H54 (cell line): ENCODE measurements around the gene NXN.
"Not testable (repeated sequence)": the region's sequence is repeated elsewhere in the genome, so short reads cannot be mapped to it uniquely, and the experiment has no call there.

Experiments
- DNase-seq: peaks from one replicate; pipeline ENCODE4 v3.0.0; 2011; ENCODE audit warnings: low spot score, mixed read lengths; ENCODE audit not compliant: insufficient read length
- FAIRE-seq: peaks from 3 replicates; lab custom pipeline; 2011; peaks lifted over from hg19 to GRCh38; lab: Jason Lieb, UNC
- POLR2A ChIP-seq: IDR thresholded peaks from 2 replicates; pipeline ENCODE4 v1.6.1; 2011; ENCODE audit warnings: low read depth, mild to moderate bottlenecking, low read length

The NXN gene

DNA sequence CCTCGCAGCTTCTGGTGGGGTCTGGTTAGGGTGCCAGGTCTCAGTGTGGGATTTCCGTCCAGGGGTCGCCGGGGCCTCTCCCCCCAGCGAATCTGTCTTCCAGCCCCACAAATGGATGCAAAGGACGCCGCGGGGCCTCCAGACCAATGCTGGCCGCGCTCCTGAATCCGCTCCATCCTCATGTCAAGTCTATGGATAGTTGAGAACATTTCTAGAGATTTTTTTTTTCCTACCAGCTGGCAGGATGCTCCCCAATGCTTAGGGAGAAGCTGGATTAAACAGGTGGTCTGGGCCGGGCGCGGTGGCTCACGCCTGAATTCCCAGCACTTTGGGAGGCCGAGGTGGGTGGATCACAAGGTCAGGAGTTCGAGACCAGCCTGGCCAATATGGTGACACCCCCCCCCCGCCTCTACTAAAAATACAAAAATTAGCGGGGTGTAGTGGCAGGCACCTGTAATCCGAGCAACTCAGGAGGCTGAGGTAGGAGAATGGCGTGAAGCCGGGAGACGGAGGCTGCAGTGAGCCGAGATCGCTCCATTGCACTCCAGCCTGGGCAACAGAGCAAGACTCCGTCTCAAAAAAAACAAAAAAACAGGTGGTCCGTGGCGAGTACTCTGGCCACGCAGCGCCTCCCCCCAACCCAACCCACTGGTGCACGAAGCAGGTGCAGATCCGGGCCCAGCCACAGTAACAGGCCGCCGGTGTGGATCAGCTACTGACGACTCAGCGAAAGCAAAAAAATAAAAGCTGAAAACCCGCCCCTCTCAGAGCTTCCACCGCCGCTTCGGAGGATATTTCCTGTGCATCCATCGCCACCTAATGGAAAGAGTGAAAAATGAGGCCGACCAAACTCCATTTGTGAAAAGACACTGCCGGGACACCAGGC is 1.1 kb upstream of the NXN start:
- peak; percentile 65 for FAIRE-seq
- peak; percentile 70 for DNase-seq
- no peak for TF ChIP-seq POLR2A

DNA sequence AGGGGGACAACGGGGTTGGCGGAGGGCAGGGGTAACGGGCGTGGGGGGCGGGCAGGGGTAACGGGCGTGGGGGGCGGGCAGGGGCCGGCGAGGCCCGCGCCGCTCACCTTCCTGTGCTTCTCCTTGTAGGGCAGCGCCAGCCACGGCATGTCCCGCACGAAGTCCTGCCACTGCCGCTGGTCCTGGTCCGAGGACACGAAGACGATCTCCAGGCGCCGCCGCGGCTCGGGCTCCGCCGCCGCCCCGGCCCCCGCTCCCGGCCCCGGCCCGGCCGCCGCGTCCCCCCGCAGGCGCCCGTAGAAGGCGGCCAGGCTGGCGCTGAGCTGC is 401 bp downstream of the NXN start:
- DNase-seq: no peak
- no peak for FAIRE-seq
- TF ChIP-seq POLR2A: no peak

DNA sequence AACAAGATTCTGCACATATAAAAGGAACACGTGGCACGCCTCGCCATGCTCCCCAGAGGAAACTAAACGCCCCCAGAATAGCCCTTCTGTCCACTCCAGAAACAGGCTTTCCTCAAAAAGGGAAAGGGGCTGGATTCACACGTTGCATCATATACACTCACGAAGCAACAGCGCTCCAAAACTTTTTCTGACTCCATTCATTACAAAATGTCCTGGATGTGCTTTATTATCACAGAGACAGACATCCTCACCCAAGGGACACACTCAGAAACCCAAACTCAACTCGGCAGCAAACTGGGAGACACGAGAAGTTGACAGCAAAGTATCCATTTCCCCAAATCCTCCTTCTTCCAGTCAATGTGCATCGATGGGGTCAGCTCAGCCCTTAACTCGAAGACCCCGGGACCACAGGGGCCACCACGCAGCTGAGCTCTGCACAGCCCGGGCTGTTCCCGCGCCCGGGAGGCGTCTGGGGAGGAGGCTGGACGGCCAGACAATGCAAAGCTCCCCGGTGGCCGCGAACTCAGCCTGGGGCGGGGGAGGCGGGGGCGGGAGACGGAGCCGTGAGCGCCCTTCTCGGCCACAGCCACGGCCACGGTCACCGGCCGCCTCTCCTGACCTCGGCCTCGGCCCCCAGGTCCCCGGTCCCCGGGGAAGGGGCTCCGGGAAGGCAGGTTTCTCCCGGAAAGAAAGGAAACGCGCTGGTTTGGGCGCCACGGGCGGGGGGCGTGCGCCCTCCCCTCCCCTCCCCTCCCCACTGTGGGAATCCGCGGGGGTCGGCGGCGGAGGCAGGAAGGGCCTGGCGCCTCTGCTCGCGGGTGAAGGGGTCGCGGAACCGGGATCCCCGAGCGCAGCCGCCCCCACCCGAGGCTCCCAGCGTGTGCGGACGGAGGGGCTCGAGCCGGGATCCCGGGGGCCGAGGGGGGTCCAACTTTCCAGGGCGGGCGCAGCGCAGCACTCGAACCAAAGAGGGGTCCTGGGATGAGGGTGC is 1.2 kb downstream of the NXN start:
- no peak for DNase-seq
- FAIRE-seq: no peak
- no peak for TF ChIP-seq POLR2A

DNA sequence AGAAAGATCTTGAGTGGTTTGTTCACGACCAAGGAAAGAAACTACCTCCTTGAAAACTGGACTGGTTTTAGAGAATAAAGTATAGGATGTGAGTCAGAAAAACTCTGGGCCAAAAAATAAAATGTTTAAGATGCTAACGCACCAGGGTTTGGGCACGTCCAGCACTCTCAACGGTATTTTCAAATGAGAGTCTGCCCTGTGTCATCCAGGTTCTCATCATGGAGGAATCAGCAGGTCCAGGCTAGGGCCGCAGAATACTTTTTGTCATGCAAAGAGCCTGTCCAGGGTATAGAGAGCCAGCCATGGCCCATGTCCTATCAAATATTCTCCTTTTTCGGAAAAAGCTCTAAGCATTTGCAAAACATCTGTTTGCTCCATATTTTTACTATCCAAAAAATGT is 2.4 kb downstream of the NXN start:
- no peak for TF ChIP-seq POLR2A
- FAIRE-seq (no peak), DNase-seq (no peak)

DNA sequence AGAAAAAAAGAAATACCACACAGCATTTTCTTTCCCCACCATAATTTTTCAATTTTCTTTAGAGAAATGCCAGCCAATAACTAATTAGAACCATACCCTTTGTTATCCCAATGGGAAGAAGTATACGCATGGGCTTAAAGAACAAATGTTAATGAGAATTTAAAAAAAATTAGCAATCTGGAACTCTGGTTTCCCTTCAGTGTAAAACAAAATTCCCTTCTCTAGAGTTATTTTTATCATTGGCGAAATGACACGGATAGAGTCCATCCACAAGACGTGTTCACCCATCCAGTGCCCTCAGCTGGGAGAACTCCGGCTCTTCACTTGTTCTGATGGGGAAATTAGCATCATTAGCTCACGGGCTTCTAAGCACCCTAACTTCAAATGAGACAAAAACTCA is 3.3 kb downstream of the NXN start:
- DNase-seq (no peak), FAIRE-seq (no peak)
- TF ChIP-seq POLR2A: no peak

DNA sequence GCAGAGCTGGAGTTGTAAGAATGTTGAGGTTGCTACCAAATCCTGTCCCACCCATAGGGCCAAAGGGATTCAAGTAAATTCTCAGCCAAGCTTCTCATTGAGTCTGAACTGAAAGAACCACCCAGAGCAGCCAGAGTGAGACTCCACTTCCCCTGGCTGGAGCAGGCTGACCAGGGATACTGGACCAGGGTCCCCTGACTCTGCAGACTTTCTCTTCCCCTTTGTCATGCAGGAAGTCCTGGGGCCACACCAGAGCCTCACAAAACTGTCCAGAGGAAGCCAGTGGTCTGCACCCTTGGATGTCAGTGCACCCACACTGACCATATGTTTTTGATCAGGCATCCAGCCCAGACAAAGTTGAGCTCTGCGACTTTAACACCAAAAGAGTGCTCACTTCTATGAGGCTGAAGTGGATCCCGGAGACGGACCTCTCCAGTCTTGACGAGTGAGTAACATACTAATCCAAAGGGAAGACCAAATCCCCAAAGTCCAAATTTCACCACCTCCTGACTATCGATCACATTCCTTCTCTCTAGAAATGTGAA is 4.1 kb downstream of the NXN start:
- no peak for DNase-seq
- TF ChIP-seq POLR2A: no peak
- no peak for FAIRE-seq

DNA sequence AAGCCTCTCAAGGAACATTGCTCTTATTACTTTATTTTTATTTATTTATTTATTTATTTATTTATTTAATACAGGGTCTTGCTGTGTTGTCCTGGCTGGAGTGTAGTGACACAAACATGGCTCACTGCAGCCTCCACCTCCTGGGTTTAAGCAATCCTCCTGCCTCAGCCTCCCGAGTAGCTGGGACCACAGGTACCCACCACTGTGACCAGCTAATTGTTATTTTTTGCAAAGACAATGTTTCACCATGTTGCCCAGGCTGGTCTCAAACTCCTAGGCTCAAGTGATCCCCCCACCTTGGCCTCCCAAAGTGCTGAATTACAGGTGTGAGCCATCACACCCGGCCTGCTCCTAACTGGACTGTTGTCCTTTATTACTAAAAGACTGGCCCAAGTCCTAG is 4.8 kb downstream of the NXN start:
- not testable (repeated sequence) for FAIRE-seq, DNase-seq

DNA sequence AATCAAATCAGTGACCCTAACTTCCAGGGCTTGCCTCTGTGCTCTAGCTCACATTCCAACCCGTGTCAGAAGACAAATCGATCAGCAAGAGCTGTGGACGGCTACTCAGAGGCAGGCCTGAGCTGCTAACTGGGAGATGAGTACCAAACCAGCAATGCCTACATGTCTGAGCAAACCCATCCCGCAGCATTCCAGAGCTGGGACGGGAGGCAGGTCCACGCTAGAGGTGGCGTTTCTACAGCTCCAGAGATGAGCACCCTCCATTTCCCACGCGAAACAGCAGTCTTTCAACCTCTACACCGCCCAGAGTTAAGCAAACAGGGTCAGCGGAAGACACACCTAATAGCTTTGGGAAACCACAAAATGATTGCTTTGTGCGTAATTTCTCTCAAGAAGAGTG is 6.5 kb downstream of the NXN start:
- no peak for TF ChIP-seq POLR2A
- DNase-seq (no peak), FAIRE-seq (no peak)

DNA sequence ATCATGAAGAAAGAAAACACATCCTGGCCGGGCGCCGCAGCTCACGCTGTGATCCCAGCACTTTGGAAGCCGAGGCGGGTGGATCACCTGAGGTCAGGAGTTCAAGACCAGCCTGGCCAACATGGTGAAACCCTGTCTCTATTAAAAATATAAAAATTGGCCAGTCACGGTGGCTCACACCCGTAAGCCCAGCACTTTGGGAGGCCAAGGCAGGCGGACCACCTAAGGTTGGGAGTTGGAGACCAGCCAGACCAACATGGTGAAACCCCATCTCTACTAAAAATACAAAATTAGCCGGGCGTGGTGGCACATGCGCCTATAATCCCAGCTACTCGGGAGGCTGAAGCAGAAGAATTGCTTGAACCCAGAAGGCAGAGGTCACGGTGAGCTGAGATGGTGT is 7.7 kb downstream of the NXN start:
- not testable (repeated sequence) for DNase-seq, FAIRE-seq

DNA sequence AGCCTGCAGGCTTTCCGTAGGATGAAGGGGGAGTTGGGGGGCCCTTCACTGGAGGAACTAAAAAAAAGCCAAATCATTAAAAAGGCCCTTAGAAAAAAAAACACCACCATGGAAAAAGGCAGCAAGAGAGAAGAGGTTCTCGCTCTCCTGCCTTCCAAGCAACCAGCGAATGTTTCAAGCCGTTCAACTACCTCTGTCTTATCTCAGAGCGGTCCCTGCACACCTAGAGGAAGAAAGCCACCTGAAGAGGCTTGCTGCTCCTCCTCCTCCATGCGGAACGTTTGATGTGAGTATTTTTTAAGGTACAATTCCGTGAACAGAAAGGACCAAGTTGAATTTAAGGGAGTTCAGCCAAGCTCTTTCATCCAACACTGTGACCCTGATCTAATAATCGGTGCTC is 9.2 kb downstream of the NXN start:
- DNase-seq (no peak), FAIRE-seq (no peak)
- no peak for TF ChIP-seq POLR2A

DNA sequence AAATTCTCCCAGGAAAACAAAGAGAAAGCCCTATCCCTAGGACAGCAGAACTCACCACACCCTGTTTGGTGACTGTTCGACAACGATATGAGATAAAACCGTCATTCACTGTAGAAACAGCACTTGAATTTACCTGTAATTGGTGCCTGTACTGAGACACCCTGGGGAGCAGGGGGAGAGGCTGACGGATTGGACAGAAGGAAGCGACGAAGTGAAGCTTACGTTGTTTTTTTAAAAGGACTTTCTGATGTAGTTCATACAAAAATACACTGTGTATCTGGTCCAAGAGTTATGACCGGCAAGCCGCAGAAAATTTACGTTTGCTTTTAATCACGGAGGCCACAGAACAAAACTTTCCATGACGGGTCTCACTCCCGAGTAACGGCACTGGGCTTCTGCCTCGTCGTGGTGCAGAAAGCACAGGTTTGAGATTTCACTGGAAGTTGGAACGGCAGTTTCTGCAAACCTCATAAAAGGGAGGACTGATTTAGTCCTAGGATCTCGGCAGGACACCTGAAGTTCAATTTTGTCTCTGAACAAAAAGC is 9.7 kb downstream of the NXN start:
- DNase-seq: no peak
- TF ChIP-seq POLR2A: no peak
- FAIRE-seq: no peak

DNA sequence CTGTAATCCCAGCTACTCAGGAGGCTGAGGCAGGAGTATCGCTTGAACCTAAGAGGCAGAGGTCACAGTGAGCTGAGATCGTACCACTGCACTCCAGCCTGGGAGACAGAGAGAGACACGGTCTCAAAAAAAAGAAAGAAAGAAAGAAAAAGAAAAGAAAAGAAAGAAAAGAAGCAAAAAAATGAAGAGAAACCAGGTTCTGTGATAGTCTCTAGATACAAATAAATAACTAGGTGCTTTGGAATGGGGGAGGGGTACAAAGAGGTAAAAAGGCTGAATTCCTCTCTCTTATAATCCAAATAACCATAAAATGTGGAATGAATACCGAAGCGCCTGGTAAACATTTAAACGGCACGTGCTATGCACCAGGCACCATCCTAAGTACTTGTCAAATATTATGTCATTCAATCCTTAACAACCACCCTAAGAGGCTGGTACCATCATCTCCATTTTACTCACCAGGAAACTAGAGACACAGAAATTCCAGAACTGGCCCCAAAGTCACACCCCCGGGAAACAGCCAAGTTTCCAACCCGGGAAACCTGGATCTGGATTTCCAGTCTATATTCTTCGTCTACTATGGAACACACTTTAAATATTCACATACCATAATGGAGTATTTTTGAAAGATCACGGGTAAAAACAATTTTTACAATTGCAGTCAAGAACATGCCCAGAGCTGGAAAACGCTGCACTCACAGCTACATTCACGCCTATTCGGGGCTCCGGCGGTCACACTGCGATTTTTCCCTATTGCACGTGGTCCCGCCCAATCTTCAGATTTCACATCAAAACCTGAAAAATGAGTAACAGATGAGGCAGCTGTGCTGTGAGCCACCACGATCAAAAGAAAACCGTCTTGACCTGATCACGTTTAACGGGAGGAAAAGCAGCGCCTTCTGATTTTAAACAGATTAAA is 10.5 kb downstream of the NXN start:
- DNase-seq (no peak), FAIRE-seq (no peak)
- no peak for TF ChIP-seq POLR2A

DNA sequence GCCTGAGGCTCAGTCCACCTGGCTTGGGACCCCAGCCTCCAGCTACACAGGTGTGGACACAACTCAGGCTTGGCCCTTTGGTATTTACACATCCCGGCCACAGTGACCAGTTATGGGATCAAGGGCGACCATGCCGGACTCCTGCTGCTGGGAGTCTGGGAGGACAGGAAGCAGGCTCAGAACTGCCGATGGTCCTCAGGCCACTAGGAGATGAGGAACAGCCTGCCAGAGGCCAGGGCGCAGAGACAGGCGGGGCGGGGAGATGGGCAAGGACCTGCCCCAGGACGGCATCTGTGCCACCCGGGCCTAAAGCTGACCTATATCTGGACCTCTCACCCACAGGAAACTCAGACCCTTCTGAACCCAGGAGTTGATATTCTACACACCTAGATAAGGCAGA is 12.5 kb downstream of the NXN start:
- no peak for TF ChIP-seq POLR2A
- DNase-seq (no peak), FAIRE-seq (no peak)
